HG02610 (cell line): Measurements from ENCODE around the gene NRCAM.

Source experiments
- ATAC-seq: cut with Tn5 transposase; IDR thresholded peaks from one replicate; pipeline ENCODE4 v1.9.1; 2021; ENCODE audit warnings: mild to moderate bottlenecking, moderate library complexity; ENCODE audit not compliant: unreplicated experiment

Gene NRCAM

DNA sequence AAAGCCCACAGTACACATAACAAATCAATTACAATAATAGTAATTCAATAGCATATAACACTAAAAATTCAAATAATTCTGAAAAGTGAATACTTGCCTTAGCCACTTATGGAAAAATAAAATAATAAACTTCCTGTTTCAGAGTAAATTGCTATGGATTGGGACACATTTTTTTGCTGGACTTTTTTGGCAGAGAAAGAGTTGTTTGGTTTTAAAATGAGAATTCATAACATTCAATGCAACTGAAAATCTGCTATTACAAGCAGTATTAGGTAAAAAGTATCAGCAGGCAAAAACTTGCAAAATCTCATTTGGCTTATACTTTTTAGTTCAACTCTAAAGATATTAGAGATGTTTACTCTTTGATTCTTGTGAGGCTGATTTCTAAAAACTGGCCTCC is 141.7 kb downstream of the NRCAM start:
- ATAC-seq = no peak

DNA sequence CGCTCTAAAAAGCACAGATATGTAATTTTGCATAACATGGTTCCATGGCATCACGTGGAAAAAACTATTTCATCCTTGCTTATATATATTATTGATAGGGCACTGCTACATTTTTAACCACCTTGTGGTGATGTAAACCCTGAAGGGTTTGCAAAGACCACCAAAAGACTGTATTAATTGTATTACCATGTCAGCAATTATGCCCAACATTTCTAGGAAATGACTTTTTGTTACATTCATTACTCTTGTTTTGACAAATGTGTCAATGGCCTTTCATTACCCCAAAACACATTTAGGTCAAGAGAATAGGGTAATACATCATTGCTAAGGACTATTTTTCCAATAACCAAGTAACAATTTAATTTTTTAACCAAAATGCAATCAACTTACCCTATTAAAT is 142.2 kb downstream of the NRCAM start:
- no peak for ATAC-seq

DNA sequence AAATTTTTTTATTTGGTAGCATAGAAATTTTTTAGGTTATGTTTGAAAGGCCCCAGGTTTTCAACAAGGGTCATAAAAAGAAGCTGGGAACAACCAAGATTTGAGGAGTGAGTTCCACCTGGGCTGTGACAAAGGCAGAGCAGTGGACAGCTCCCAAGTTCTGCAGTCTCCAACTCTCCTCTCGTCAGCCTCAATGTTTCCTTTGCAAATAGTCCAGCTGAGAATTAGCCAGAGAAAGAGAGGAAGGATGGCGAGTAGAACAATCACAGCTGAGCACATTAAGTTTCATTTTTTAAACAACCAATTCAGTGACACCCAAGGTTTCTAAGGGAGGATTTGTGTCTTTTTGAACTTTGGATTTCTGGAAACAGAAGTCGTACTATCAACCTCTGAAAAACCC is 143.2 kb downstream of the NRCAM start:
- no peak for ATAC-seq

DNA sequence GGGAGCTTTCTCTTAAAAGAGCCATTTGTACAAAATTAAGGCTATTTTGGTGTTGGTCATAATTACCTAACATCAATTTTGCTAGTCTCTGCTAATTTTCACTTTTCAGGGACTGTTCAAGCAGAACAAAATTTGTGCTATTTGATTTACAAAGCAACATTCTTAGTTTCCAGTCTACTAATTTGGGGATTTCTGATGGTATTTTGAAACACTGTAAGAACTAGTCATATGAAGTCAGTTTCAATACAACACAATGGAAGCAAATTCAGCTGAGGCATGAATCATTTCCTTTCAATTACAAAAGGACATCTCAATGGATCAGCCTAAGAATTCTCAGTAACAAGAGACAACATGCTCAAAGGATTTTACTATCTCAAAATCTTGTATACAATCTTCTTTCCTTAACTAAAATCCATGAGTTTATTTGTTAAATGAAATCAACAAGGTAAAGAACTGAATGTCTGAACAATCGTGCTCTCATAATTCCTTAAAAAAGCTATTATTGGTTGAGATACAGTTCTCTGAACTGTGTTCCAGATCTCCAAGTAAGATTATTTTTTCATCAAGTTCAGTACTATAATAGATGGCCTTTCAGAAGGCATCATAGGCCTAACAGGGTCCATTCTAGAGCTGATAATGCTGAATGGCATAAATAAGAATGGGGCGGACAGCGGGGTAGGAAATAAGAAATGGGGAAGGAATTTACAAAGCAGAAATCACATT is 144.6 kb downstream of the NRCAM start:
- peak; percentile 67 for ATAC-seq

DNA sequence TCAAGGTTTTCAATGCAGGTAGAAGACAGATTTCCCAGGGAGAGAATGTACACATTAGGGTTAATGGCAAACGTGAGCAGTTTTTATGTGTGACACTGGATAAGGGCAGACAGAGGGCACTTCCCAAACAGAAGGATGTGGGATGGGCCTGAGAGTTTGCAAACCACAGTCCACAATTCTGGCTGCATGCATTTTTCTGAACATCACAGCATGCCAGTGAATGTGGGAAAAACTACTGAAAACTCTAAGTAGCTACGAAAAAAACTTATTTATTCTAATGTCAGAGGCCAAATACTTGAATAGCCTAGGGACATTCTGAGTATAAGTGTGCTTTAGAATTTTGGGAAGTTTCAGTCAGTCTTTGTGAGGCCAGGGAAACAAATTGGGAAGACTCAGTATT is 145.9 kb downstream of the NRCAM start:
- ATAC-seq = no peak

DNA sequence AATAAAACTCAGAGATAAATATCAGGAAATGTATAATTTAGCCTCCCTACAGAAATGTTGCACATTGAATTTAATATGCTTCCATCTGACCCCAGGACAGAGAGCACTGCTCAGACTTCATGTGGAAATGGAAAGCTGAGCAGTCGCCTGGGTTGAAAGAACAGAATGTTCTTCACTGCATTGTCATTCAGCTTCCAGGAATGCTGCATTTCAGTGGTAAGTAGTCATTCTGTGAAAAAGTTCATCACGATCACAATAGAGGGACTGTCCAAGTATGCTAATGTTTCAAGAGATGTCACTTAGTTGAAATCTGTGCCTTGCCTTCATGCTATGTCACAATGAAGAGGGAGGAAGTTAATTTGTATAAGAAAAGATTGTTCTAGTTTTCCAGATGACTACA is 147.3 kb downstream of the NRCAM start:
- ATAC-seq = peak; percentile 81

DNA sequence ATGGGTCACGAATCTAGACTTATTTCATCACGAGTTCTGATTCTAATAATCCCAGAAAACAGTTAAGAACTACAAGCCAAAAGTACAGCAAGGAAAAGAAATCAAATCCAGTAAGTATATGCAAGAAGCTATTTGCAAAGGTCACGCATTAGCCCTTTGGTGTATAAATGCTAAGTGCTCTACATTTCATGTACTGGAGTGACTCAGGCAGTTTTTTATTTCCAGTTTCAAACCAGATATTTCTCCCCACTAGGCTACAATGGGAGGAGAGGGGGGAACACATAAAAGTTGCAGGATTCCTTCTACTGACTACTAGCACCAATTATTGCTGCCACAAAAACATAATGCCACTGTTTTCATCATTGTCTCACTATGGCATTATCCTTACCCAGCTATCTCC is 148.0 kb downstream of the NRCAM start:
- no peak for ATAC-seq

DNA sequence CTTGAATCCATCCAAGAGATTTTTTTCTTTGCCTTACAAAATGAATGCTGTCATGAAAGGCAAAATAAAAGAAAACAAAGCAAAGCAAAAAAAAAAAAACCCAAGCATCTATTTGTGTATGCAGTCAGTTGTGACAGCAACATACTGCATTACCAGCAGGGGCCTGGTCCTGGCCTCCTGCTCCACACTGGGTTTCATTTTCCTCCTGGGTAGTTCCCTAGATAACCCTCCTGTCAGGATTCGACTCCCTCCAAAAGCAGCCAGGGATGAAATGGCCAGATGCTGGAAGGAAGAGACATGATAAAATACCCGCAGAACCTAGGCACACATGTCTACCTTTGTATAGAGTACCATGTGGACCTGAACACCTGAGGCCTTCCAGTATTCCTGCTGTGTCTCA is 148.6 kb downstream of the NRCAM start:
- ATAC-seq = no peak

DNA sequence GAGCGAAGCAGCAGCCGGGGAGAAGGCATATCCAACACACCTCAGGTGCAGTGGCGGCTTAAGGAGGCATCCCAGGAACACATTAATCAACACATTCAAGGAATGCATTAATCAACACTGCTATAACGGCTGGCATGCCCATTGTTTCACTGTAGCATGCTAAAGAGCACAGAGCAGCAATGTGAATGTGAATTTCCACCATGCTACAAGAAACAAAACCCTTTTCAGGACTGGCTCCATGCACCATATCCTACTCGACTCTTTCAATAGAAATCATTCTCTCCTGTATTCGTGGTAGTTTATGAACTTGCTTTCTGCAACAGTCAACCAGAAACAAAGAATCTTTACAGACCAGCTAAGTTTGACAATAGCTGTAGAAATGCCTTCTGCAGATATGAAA is 149.0 kb downstream of the NRCAM start:
- ATAC-seq = no peak

DNA sequence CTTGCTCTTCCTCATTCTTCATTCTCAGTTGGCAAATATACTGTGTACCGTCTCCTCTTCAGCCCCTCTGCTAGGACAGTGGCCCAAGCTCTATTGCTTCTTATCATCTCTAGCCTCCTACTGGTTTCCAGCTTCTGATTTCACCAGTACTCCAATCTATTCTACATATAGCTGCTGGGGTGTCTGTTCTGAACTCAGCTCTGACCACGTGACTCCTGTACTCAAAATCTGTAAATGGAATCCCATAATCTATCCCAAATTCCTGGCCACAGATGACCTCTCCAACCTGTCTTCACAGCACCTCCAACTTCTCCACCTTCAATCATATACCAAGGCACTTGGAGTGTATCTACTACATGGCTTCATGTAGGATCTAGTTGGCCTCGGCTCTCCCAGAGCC is 152.9 kb downstream of the NRCAM start:
- ATAC-seq = no peak

DNA sequence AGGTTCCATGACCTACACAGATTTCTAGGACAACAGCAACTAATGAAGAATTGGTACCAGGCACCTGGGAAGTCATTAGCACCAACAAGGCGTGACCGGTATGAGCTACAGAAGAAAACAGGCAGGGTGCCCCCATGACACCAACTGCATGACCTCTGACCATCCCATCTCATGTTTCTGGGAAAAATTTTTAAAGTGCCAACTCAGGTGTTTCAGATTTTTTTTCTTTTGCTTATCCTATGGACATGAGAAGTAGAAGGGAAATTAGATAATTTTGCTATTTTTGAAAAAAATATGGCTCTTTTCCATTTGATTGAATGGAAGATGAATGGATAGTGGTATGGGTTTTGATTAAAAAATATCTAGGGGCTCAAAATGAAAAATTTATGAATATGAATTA is 154.8 kb downstream of the NRCAM start:
- no peak for ATAC-seq

DNA sequence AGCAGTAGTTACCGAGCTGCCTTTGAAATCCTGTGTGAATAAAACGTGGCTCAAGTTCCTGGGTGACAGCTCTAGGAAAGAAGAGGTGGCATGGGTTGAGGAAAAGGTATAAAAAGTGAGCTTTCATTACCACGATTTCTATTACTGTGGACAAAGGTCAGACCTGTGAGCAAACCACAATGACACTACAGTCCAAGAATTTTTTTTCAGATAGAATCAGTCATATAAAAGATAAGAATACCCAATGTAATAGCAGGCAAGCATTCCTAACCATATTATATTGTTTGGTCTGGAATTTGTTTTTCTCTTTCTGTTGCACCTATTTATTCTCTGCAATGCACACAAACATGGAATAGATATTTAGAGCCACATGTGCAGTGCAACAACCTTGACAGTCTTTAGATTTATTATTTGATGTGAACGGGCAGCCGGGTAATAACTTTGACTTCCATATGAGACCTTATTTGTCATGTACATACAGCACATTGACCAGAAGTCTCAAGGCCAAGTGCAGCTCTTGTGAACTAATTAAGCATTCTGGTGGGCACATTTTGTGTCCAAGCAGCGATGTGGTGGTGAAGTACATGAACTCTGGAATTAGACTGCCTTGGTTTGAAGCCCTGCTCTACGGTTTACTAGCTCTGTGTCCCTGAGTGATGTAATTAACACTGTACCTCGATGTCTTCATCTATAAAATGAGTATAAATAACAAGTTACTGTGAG is 156.8 kb downstream of the NRCAM start:
- ATAC-seq = no peak

DNA sequence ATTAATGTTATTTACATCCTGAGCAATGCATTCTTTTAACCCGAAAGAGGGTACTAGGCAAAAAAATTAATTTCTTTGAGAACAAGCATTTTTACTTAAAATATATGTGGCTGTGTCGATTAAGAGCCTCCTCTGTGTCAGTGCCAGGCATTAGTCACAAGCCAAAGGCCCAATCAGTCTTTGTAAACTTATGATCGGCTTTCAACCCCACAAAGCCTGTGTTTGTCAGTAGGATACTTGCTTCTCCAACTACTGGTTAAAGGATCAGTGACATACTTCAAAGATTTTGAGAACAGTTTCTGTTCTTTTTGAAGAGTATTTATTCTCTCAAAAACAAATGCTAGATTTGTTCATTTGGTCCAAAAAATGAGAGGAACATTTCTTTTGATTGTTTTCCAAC is 159.3 kb downstream of the NRCAM start:
- ATAC-seq = no peak

DNA sequence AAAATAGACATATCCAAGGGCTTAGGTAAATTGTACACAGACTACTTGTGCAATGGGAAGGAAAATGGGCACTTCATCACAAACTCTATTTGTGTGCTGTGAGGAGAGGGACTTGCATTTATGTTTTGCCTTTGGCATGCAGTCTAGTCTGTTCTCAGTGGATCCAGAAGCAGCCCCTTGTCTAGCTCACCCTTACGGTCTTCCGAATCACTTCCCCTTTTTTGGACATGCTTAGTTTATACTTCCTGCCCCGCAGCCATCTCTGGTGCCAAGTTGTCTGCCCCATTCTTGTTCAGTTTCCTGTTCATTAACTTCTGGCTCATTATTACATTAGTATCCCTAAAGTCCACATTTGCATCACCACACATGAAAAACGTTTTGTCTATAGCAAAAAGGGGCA is 161.6 kb downstream of the NRCAM start:
- ATAC-seq = peak; percentile 91

DNA sequence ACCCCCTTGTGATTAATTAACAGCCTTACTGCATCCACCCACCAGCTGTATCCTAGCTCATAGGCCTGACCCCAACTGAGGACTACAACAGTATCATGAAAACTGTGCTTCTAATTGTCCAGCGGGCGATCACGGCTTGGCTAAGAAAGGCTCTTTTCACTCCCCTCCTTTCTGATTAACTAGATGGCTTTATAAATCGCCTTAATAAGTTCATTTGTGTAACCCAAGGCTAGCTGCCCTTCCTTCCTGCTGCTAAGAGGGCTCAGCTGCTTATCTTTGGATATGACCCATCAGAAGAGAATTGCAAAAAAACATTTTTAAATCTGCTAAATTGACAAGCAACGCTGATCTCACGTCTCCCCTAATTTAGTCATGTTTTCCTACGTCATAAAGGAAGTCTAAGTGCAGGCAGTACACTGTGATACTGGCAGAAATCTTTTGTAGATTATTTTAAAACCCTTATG is 163.1 kb downstream of the NRCAM start:
- ATAC-seq = no peak

DNA sequence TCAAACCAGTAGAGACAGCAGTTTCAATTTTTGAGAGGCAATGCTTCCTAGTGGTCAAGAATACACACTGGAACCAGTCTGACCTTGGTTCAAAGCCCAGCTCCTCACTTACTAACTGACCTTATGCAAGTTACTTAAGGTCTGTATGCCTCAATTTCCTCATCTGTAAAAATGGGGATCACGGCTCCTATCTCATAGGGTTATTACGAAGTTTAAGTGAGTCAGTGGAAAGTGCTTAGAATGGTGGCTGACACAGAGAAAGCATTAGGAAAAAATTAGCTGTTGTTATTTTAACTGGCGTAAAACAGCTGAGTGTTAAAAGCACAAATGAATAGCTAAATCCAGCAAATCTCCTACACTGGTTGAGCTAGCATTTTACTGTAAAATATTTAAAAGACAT is 163.7 kb downstream of the NRCAM start:
- no peak for ATAC-seq

DNA sequence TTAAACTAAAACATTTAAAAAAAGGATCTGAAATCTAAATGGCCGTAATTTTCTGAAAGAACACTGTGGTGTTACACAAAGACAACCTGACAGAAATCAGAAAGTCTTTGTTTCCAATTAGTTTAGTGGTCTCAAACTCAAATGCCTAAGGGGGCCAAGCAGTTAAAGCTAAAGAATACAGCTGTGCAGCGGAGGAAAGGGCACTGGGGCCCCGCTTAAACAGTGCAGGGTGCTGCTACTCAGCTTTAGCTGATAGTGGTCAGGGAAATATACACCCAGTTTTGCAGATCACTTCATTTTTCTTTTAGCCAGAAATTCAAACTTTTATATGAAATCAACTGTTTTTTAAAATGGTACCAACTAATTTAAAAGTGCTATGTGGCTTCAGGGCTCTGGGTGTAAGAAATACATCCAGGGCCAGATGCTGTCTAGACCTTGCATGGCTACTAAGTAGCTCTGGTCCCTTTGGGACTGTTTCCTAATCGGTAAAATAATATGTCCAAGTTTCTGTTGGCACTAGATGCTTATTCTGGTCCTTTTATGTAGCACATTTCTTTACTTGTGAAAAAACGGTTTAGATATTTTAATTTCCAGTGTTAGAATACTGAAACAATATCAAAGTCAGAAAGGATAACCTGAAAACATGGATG is 164.3 kb downstream of the NRCAM start:
- no peak for ATAC-seq

DNA sequence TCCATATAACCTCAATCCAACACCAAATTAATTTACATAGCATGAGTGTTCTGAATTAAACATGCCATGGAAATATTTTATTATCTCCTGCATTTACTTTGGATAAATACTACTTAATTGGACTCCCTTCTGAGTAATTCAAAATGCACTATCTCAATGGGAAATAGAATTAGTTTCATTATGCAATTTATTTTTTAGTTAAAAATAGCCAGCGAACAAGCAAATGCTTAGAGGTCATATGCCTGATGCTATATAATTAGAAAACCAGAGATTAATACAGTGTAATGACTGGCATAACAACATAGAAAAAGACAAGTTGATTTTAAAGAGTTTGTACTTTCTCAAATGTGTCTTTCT is 165.1 kb downstream of the NRCAM start:
- ATAC-seq = no peak

DNA sequence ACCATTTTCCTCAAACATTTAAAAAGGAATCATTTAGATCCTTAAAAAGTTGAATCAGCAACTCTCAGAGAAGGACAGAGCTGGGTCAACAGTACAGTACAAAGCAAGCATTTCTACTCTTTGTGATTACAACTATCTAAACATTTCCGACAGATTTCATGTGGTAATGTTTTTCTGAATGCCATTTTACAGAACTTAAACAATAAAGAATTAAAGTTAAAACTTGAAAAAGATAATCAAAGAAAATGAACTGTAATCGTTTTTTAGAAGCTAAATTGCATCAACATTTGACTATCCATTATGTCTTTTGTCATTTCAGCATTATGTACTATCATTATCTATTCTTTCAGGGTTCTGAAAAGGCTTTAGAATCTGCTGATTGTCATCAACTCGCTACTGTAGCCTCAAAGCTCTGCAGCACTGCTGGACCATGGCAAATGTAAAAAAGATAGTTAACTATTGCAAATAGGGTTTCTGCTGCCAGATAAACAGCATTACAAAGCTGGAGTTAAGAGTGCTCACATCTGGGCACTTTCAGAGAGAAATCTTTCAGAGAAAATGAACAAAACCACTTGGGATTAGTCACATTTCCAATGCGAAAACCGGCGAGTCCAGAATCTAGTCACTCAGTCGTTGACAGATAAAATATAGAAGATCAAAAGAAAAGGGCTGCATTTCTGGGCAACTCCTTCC is 165.6 kb downstream of the NRCAM start:
- no peak for ATAC-seq

DNA sequence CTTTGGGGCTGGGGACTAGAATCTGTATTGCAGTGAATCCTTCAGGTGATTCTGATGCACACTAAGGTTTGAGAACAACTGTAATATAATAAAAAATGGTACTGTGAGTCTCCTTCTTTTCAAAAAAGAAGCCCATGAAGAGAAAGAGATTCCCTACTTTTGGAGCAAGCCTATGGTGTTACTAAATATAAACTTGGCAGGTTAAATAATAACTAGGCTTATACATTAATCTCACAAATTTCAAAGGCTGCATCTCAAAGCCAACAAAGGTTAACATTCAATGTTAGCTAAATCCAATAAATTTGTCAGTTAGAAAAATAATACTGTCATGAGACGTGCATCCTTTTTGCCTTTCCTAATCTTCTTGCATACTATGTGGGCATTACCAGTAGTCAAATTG is 166.4 kb downstream of the NRCAM start:
- no peak for ATAC-seq

DNA sequence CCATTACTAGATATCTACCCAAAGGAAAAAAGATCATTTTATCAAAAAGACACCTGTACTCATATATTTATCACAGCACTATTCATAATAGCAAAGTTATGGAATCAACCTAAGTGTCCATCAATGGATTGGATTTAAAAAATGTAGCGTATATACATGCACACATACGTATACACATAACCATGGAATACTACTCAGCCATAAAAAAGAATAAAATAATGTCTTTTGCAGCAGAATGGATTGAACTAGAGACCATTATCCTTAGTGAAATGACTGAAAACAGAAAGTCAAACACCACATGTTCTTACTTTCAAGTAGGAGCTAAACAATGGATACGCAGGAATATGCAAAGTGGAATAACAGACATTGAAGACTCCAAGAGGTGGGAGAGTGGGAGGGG is 168.4 kb downstream of the NRCAM start:
- ATAC-seq = no peak
